Stimulated activated CD8-positive, alpha-beta memory T cell treated with anti-CD3 and anti-CD28 coated beads, Interleukin-4, amount 100 ng/mL, for 1 hour (primary cell): Measurements from ENCODE around the gene CALML4.
"Not testable (repeated sequence)": the region's sequence is repeated elsewhere in the genome, so short reads cannot be mapped to it uniquely, and the experiment has no call there.

Experiments used
- DNase-seq, 2 donors: peaks; one replicate each; pipeline ENCODE4 v3.0.0-alpha.2; 2020; ENCODE audit warnings: low read depth in 2 of 2, low spot score in 1 of 2

The CALML4 gene

GRCh38 chr15:68224546-68225250 is 19.6 kb upstream of the CALML4 start:
- no peak for DNase-seq

- DNase-seq: no peak
Observed at GRCh38 chr15:68224108-68224507, 19.0 kb upstream of the CALML4 start.

GRCh38 chr15:68223171-68223570 is 18.0 kb upstream of the CALML4 start:
- DNase-seq: no peak

GRCh38 chr15:68222432-68222743 is 17.3 kb upstream of the CALML4 start:
- DNase-seq: not testable (repeated sequence)

GRCh38 chr15:68221530-68222431 is 16.6 kb upstream of the CALML4 start:
- DNase-seq: not testable (repeated sequence)

- no peak for DNase-seq
Observed at GRCh38 chr15:68220967-68221366, 15.8 kb upstream of the CALML4 start.

- no peak for DNase-seq
Observed at GRCh38 chr15:68220489-68220888, 15.4 kb upstream of the CALML4 start.

GRCh38 chr15:68218847-68219798 is 14.0 kb upstream of the CALML4 start:
- no peak for DNase-seq

GRCh38 chr15:68218331-68218730 is 13.2 kb upstream of the CALML4 start:
- DNase-seq: no peak

- DNase-seq: no peak
Observed at GRCh38 chr15:68217341-68217740, 12.2 kb upstream of the CALML4 start.

GRCh38 chr15:68214838-68215254 is 9.7 kb upstream of the CALML4 start:
- DNase-seq: no peak

- DNase-seq: no peak
Observed at GRCh38 chr15:68213991-68214837, 9.1 kb upstream of the CALML4 start.

- not testable (repeated sequence) for DNase-seq
Observed at GRCh38 chr15:68213491-68213845, 8.3 kb upstream of the CALML4 start.

GRCh38 chr15:68211656-68212320 is 6.7 kb upstream of the CALML4 start:
- no peak for DNase-seq

GRCh38 chr15:68210821-68211655 is 5.9 kb upstream of the CALML4 start:
- DNase-seq: no peak

GRCh38 chr15:68210409-68210756 is 5.3 kb upstream of the CALML4 start:
- no peak for DNase-seq

- DNase-seq: no peak
Observed at GRCh38 chr15:68209735-68210408, 4.7 kb upstream of the CALML4 start.

GRCh38 chr15:68209272-68209671 is 4.1 kb upstream of the CALML4 start:
- DNase-seq: no peak
